HG02970 (cell line): ENCODE measurements around the gene CLMP.
"Not testable (repeated sequence)": the region's sequence is repeated elsewhere in the genome, so short reads cannot be mapped to it uniquely, and the experiment has no call there.

ENCODE experiments used
- ATAC-seq: cut with Tn5 transposase; IDR thresholded peaks from one replicate; pipeline ENCODE4 v1.9.1; 2021; ENCODE audit warnings: mild to moderate bottlenecking, moderate library complexity, moderate number of reproducible peaks; ENCODE audit not compliant: unreplicated experiment, low FRiP score

Gene CLMP

DNA sequence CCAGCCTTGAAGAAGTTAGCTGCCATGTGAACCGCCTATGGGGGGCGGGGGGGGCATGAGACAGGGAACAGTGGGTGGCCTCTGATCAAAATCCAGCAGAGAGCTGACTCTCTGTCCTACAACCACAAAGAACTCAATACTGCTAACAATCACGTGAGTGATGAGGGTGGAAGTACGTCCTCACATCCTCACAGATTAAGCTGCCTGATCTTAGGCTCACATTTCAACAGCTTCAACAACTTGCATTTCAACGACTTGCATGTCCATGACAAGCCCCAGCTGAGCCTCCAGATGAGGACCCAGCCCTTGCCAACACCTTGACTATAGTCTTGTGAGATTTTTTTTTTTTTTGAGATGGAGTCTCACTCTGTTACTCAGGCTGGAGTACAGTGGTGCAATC, 51.6 kb downstream of the CLMP start:
- ATAC-seq, result no peak

DNA sequence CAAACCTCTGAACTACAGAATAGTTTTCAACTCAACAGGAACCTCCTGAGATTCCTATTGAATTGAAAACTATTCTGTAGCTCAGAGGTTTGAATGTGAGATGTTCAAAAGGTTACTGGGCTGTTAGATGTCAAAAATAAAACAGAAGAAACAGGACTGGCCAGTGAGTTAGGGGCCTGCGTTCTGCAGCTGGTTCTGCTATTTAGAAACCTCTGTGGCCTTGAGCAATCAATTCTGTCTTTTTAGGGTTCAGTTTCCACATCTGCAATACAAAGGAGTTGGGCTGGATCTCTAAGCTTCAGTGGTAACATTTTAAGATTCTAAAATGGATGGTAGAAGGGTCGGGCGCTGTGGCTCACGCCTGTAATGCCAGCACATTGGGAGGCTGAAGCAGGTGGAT, 55.8 kb downstream of the CLMP start:
- no peak for ATAC-seq

- ATAC-seq, result no peak
These were observed 57.4 kb downstream of the CLMP start for GRCh38 chr11:123137431-123138224.

GRCh38 chr11:123135863-123136446, 59.1 kb downstream of the CLMP start:
- no peak for ATAC-seq

GRCh38 chr11:123132881-123133280, 62.2 kb downstream of the CLMP start:
- no peak for ATAC-seq

DNA sequence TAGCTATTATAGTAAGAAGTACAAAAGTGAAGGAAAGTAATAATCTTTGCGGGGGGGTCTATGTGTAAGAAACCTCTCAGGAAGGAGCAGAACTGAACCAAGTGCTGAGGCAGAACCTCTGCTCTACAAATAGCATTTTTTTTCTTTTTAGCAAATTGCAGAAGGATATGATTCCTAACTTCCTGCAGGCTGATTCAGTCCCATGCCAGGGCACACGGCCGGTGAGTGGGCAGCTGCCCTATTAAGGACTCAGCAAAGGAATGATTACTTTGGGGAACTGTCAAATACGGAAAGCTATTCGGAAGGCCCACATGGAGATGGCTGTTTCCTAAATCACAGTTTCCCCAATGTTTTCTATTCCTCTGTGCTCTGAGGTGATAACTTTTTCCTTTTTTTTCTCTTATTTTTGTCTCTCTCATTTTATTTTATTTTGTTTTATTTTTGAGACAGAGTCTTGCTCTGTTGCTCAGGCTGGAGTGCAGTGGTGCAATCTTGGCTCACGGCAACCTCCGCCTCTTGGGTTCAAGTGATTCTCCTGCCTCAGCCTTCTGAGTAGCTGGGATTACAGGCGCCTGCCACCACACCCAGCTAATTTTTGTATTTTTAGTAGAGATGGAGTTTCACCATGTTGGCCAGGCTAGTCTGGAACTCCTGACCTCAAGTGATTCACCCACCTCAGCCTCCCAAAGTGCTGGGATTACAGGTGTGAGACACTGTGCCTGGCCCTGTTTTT, 62.8 kb downstream of the CLMP start:
- ATAC-seq, result not testable (repeated sequence)

DNA sequence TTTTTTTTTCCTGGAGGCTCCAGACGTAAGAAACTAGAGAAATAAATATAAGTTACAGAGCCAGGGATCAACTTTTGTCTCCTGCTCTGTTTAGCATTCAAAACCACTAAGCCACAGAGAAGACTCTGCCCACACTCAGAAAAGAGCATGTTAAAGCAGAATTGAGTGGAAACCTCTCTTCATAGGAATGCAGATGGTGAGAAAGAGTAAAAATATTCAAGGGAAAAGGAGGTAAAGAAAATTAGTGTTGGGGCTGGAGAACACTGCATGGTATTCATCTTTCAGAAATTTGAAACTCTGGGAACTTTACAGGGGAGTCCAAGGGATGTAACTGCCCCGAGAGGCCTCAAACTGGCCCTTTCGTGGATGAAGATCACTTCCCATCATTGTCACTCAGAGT, 65.1 kb downstream of the CLMP start:
- ATAC-seq, result no peak

DNA sequence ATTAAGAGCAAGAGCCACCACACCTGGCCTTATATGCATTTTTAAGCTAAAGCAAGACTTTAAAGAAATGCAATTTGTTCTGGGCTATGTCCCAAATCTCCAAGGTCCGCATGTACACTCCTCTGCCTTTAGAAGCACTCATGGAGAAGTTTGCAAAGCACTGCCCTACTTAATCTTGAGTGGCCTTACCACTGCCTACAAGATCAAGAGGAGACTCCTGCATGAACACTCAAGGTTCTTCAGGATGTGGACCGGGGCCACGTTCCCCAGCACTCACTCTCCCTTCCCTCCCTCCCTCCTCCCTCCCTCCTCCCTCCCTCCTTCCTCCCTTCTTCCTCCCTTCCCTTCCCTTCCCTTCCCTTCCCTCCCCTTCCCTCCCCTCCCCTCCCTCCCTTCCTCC, 69.9 kb downstream of the CLMP start:
- ATAC-seq, result no peak

DNA sequence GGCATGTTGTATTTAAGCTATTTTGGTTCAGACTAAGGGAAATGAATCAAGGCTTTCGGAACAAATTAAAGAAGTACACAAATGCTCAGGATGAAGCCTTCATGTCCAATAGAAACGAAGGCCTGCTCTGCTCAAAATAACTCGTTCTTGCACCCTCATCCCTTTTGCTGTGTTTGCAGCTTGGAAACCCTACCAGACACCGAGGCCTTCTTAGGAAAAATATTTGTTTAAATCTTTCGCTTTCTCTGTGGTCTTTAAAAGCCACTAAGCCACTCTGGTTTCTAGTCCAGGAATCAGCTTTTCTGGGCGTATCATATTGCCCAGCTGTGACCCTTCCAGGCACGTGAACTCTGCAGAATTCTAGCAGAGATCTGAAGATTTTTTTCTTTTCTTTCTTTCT, 72.2 kb downstream of the CLMP start:
- no peak for ATAC-seq

- no peak for ATAC-seq
These were observed 72.7 kb downstream of the CLMP start for GRCh38 chr11:123122341-123122740.

DNA sequence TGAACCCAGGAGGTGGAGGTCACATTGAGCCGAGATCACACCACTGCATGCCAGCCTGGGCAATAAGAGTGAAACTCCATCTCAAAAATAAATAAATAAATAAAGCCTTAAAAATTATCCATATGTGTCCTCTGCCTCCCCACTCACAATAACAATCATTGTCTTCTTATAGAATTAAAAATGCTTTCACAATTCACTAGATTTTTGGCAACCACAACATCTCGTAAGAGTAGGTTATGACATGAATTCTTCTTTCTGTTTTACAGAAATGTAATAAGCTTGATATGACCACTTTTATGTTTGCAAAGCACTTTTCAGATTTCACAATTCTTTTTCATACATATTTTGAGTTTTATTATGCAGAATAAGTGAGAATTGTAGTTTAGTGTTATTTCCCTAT, 78.6 kb downstream of the CLMP start:
- ATAC-seq, result no peak

DNA sequence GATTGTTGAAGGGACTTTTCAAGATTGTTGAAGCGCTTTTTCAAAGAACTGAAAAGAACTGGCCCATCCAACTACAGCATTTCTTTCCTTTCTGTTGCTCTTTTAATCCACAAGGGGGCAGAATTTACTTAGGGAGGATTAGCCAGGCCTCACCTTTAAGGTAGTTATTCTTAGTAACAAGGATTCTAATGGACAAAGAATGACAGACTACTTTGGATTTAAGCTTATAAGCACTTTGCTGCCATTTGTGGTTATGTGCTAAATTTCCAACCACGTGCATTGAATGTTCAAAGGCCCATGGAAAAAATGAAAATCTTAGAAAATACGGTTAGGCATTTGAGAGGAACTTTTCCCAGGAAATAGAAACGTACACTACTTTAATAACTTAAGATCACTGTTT, 83.6 kb downstream of the CLMP start:
- no peak for ATAC-seq

GRCh38 chr11:123110397-123110796, 84.7 kb downstream of the CLMP start:
- ATAC-seq, result no peak

GRCh38 chr11:123107945-123108495, 87.0 kb downstream of the CLMP start:
- ATAC-seq, result no peak

- ATAC-seq, result no peak
These were observed 90.4 kb downstream of the CLMP start for GRCh38 chr11:123104697-123105096.

- ATAC-seq, result no peak
These were observed 91.6 kb downstream of the CLMP start for GRCh38 chr11:123103326-123103980.

GRCh38 chr11:123100379-123101085, 94.5 kb downstream of the CLMP start:
- no peak for ATAC-seq

DNA sequence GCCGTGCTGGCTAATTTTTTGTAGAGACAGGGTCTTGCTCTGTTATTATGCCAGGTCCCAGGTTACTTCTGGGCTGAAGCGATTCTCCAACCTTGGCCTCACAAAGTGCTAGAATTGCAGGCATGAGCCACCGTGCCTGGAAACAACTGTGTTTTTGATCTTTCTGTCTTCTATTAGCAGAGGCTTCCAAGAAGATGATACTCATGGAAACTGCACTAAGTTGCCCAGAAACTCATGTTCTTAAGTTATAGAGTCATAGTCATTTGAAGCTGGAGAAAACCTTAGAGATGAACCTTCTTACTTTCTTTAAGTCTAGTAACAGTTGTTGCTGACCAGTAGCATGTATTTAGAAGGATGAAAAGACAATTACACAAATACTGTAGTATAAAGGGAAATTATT, 96.1 kb downstream of the CLMP start:
- no peak for ATAC-seq

- ATAC-seq, result no peak
These were observed 101.3 kb downstream of the CLMP start for GRCh38 chr11:123093739-123094138.

DNA sequence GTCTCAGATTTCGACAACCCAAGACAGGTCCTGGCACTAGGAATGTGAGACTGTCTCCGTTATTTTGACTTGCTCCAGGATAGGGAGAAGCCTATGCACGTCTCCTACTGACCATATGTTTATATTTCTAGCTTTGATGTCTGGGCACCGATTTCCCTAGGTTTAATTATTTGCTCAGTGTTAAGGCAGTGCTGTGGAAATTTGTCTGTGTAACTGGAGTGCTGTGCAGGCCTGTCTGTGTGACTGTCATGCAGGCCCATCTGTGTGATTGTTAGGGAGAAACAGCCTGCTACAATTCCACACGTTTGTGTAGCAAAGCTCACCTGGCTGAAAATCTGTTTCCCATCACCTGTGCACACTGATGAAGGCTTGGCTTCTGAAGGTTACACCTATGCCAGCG, 103.5 kb downstream of the CLMP start:
- ATAC-seq, result no peak
